Spleen (tissue), 11 donors: Measurements from ENCODE around the gene UBASH3A. TPM values are rescaled to one million over a fixed set of nuclear protein-coding genes. Genes with fewer than 3 reads are reported as not detected.

Experiments used
- DNase-seq: peaks from one replicate; pipeline ENCODE4 v3.0.0-alpha.2; 2020
- H3K27ac ChIP-seq, 8 donors: fragments of 200-600 bp; sonication (generic) in 7 of 8; 1 replicate in 4 of 8; 2 replicates in 4 of 8; pipeline versions ENCODE4 v1.5.0 to v1.8.0; 2016 to 2021; ENCODE audit warnings: inconsistent platforms in 4 of 8, mild to moderate bottlenecking in 4 of 8, moderate library complexity in 1 of 8
- H3K27me3 ChIP-seq, 7 donors: fragments of 200-600 bp; sonication (generic) in 6 of 7; replicated peaks in 1 of 7; 1 replicate in 4 of 7; 2 replicates in 3 of 7; pipeline versions ENCODE4 v1.5.0 to v1.8.0; 2016 to 2021; ENCODE audit warnings: inconsistent platforms in 3 of 7, mild to moderate bottlenecking in 1 of 7
- H3K36me3 ChIP-seq, 6 donors: fragments of 200-600 bp; sonication (generic) in 5 of 6; 1 replicate in 4 of 6; 2 replicates in 2 of 6; pipeline versions ENCODE4 v1.5.0 to v1.8.0; 2016 to 2021; ENCODE audit warnings: inconsistent platforms in 2 of 6
- H3K4me1 ChIP-seq, 6 donors: fragments of 200-600 bp; sonication (generic) in 5 of 6; 1 replicate in 3 of 6; 2 replicates in 3 of 6; pipeline versions ENCODE4 v1.5.0 to v1.8.0; 2016 to 2021; ENCODE audit warnings: inconsistent platforms in 3 of 6
- H3K4me3 ChIP-seq, 8 donors: fragments of 200-600 bp; sonication (generic) in 7 of 8; 1 replicate in 4 of 8; 2 replicates in 4 of 8; pipeline versions ENCODE4 v1.5.0 to v1.8.0; 2016 to 2021; ENCODE audit warnings: inconsistent platforms in 4 of 8, mild to moderate bottlenecking in 4 of 8, moderate library complexity in 2 of 8
- H3K9me3 ChIP-seq, 8 donors: fragments of 200-600 bp; sonication (generic) in 7 of 8; 1 replicate in 4 of 8; 2 replicates in 4 of 8; pipeline versions ENCODE4 v1.5.0 to v1.8.0; 2016 to 2021; ENCODE audit warnings: inconsistent platforms in 4 of 8
- POLR2A ChIP-seq, 3 donors: fragments of 450-650 bp; IDR thresholded peaks; one replicate each; pipeline ENCODE4 v1.5.1; 2017; ENCODE audit warnings: antibody characterized with exemption in 3 of 3, mild to moderate bottlenecking in 1 of 3
- POLR2AphosphoS5 ChIP-seq, 3 donors: sonication (generic); formaldehyde crosslinking; IDR thresholded peaks; one replicate each; pipeline ENCODE4 v1.5.1; 2017; ENCODE audit warnings: antibody characterized with exemption in 3 of 3
- WGBS, 5 donors: extraction: QIAGEN DNeasy Blood & Tissue Kit in 3 of 5; methylation state at CpG; one replicate each; pipeline versions ENCODE4 v1.1.5 to v1.1.7; 2013 to 2018; 5-methylcytosine and 5-hydroxymethylcytosine counted together
- intact Hi-C: fragments of 100-400 bp; cut with DNase I; formaldehyde crosslinking; loops from one replicate; pipeline ENCODE4 v1.15.0; 2023; ENCODE audit warnings: low total_unique reads
- polyA plus RNA-seq, 3 donors: library from polyadenylated mRNA; stranded (reverse); fragments of 200-250 nt; gene quantifications; one replicate each; pipeline ENCODE4 v1.2.1, GENCODE V29; 2013
- total RNA-seq, 7 donors: library from RNA; depleted of rRNA in 3 of 7; stranded (reverse); fragments of >200 nt in 3 of 7; fragmentation: NEBNext Ultra II Directional in 4 of 7; extraction: Animal tissue kit (Norgen Biotek cat#: 25700) in 4 of 7; gene quantifications; one replicate each; pipeline versions ENCODE4 v1.1.0 to v1.2.1, GENCODE V29; 2016 to 2021
- TF ChIP-seq, protein P1 (sequence below), 11 experiments: fragments of 200-600 bp in 7 of 11; fragments of 450-650 bp in 4 of 11; sonication (generic) in 4 of 11; IDR thresholded peaks in 8 of 11; conservative IDR thresholded peaks in 3 of 11; 1 replicate in 7 of 11; 2 replicates in 4 of 11; pipeline versions ENCODE4 v1.4.0 to v1.8.0; 2016 to 2021; ENCODE audit warnings: antibody characterized with exemption in 11 of 11, inconsistent platforms in 4 of 11, mild to moderate bottlenecking in 1 of 11
- donor health status: healthy with polysubstance abuse.
- donor health status: DM: no; HTN: no; CAD: no; lungs with moderate emphysema.
- donor health status: DM: no; HTN: no; CAD: no.
- donor health status: Bipolar disorder and iron deficiency.
- donor health status: healthy.
- donor health status: DM: no; HTN: no; CAD: no.
- donor health status: DM: yes; HTN: yes; CAD: no.

UBASH3A gene
- total and polyA plus RNA-seq, 10 donors: 2.6 to 16.3 (median 10.2) TPM

DNA sequence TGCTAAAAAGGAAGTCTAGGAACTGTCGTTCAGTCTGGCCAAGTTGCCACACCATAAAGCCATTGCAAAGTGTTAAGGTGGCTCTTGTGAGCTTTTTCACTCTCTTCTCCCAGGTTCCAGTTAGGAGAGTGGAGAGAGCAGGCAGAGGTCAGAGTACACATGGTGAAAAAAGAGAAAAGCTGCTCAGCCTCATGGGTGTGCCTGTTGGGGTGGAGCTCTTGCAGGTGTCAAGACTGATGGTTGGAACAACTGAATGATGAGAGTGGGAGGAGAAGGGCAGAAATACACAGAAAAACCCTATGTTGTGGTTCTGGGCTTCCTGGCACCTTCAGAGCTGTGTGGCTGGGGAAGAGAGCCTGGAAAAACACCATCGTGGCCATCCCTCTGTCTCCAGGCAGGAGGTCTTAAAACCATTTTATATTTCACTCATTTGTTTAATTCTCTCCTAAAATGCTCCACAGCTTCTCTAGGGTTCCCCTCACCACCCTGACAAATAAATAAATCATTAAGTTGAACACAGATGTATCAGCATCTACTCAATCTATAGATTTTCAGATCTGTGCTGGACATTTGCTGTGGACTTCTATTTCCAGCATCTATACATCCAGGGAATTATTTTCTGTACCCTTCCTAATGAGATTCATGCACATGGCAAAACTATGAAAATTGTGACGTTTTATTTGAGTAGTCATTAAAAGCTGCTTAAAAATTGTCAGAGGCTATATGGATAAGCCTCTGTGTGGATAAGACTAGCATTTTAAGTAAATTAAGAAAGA is 17.5 kb downstream of the UBASH3A start:
- no peak for TF ChIP-seq POLR2A (IDR thresholded peaks at IDR 0.05)
- TF ChIP-seq, protein P1, sequence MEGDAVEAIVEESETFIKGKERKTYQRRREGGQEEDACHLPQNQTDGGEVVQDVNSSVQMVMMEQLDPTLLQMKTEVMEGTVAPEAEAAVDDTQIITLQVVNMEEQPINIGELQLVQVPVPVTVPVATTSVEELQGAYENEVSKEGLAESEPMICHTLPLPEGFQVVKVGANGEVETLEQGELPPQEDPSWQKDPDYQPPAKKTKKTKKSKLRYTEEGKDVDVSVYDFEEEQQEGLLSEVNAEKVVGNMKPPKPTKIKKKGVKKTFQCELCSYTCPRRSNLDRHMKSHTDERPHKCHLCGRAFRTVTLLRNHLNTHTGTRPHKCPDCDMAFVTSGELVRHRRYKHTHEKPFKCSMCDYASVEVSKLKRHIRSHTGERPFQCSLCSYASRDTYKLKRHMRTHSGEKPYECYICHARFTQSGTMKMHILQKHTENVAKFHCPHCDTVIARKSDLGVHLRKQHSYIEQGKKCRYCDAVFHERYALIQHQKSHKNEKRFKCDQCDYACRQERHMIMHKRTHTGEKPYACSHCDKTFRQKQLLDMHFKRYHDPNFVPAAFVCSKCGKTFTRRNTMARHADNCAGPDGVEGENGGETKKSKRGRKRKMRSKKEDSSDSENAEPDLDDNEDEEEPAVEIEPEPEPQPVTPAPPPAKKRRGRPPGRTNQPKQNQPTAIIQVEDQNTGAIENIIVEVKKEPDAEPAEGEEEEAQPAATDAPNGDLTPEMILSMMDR (IDR thresholded peaks at IDR 0.05 in 8 of 11, conservative IDR thresholded peaks at IDR 0.05 in 3 of 11): no peak
- no peak for TF ChIP-seq POLR2AphosphoS5 (IDR thresholded peaks at IDR 0.05)
- Histone ChIP-seq H3K4me3 (no peak overlapping the region), H3K27ac (no peak overlapping the region), H3K9me3 (peaks cover 0 to 23% (median 3%) of the 10 kb centered on the region in 8 donors), H3K36me3 (peaks cover 0 to 22% (median 0%) of the 10 kb centered on the region in 6 donors), H3K27me3 (peaks cover 0 to 79% (median 21%) of the 10 kb centered on the region in 7 donors), H3K4me1 (peaks cover 27 to 73% (median 42%) of the 10 kb centered on the region in 6 donors)
- intact Hi-C loops: no loop called here
- WGBS, 5 donors: 43 to 66% (median 61%) methylated on average over 3 of the region's 3 CpGs
- peak; percentile 2 for DNase-seq

DNA sequence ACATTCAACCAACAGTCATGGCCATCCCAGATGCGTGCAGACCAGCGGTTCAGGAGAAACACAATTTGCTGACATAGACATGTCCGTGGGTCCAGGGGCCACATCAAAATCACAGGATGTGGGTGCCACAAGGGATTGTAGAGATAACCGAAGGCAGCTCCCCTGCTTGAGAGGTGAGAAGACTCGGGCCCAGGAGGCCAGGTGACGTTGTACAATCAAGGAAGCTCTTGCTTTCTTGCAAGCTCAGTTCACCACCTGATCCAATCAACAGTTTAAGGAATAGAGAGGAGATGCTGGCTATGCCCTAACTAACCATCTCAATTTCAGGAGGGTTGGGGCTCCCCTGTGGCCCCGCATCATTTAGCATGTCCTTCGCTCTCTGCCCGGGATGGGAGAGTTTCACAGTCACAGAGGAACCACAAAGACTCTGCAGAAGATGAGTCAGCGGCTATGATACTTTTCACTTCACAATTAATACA is 19.5 kb downstream of the UBASH3A start:
- peaks cover 0 to 83% (median 27%) of the 10 kb centered on the region in 7 donors for H3K27me3 ChIP-seq
- 44 to 53% (median 49%) methylated on average over 10 of the region's 10 CpGs for WGBS, 5 donors
- H3K27ac ChIP-seq: peak overlapping the region in 3 of 8 donors; percentile 75 to 79 (median 77)
- peaks cover 27 to 74% (median 42%) of the 10 kb centered on the region in 6 donors for H3K4me1 ChIP-seq
- intact Hi-C loops: no loop called here
- TF ChIP-seq POLR2AphosphoS5 (IDR thresholded peaks at IDR 0.05) (no peak), POLR2A (IDR thresholded peaks at IDR 0.05) (no peak)
- TF ChIP-seq, protein P1 (IDR thresholded peaks at IDR 0.05 in 8 of 11, conservative IDR thresholded peaks at IDR 0.05 in 3 of 11): no peak
- peaks cover 0 to 23% (median 3%) of the 10 kb centered on the region in 8 donors for H3K9me3 ChIP-seq
- DNase-seq: peak; percentile 77
- H3K36me3 ChIP-seq: peaks cover 0 to 33% (median 0%) of the 10 kb centered on the region in 6 donors
- no peak overlapping the region for H3K4me3 ChIP-seq

DNA sequence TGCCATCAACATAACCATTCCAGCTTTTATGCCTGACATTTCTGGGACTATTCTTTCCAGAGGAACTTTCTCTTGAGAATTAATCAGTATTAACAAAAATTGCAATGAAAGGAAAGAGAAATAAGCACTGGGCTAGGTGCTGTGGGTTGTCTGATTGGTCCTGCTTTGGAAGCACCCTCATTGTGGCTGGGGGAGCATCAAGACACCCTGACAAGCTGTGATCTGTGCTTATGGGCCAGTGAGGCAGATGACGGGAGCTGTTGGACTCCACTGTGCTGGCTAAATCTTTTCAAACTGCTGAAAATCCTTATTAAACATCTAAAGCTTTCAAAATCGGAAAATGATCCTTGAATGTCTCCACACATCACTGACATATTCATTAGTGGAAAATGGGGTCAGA is 20.0 kb downstream of the UBASH3A start:
- peaks cover 0 to 34% (median 0%) of the 10 kb centered on the region in 6 donors for H3K36me3 ChIP-seq
- intact Hi-C loops: no loop called here

More for the DNA sequence above, 20.0 kb downstream of the UBASH3A start:
- no peak for DNase-seq
- Histone ChIP-seq H3K9me3 (peaks cover 0 to 23% (median 3%) of the 10 kb centered on the region in 8 donors), H3K4me1 (peaks cover 27 to 74% (median 42%) of the 10 kb centered on the region in 6 donors), H3K27me3 (peaks cover 0 to 82% (median 27%) of the 10 kb centered on the region in 7 donors), H3K27ac (peak overlapping the region in 3 of 8 donors; percentile 75 to 79 (median 77)), H3K4me3 (no peak overlapping the region)
- no peak for TF ChIP-seq POLR2AphosphoS5 (IDR thresholded peaks at IDR 0.05)
- no peak for TF ChIP-seq POLR2A (IDR thresholded peaks at IDR 0.05)
- TF ChIP-seq, protein P1 (IDR thresholded peaks at IDR 0.05 in 8 of 11, conservative IDR thresholded peaks at IDR 0.05 in 3 of 11): no peak
- WGBS, 5 donors: 71 to 96% (median 86%) methylated on average over 2 of the region's 2 CpGs
